SJSA1 (cell line): Measurements from ENCODE around the gene MYL11. TPM values are rescaled to one million over a fixed set of nuclear protein-coding genes. Genes with fewer than 3 reads are reported as not detected.

ENCODE experiments used
- DNase-seq, 2 experiments: peaks; one replicate each; pipeline ENCODE4 v3.0.0-alpha.2; 2015 to 2020; ENCODE audit warnings: low spot score in 2 of 2, low read depth in 1 of 2
- H3K27ac ChIP-seq: fragments of 250-450 bp; sonication (Bioruptor Pico); 2 replicates; pipeline ENCODE4 v1.5.1; 2020; ENCODE audit warnings: mild to moderate bottlenecking, moderate library complexity
- H3K27me3 ChIP-seq: fragments of 250-450 bp; sonication (Bioruptor Pico); replicated peaks from 2 replicates; pipeline ENCODE4 v1.5.1; 2020; ENCODE audit warnings: mild to moderate bottlenecking, moderate library complexity
- H3K36me3 ChIP-seq: fragments of 250-450 bp; sonication (Bioruptor Pico); 2 replicates; pipeline ENCODE4 v1.5.1; 2020; ENCODE audit warnings: mild to moderate bottlenecking
- H3K4me1 ChIP-seq: fragments of 250-450 bp; sonication (Bioruptor Pico); replicated peaks from 2 replicates; pipeline ENCODE4 v1.6.1; 2021; ENCODE audit warnings: mild to moderate bottlenecking
- H3K4me3 ChIP-seq: fragments of 250-450 bp; sonication (Bioruptor Pico); 2 replicates; pipeline ENCODE4 v1.5.1; 2020; ENCODE audit warnings: mild to moderate bottlenecking
- H3K9me3 ChIP-seq: fragments of 250-450 bp; sonication (Bioruptor Pico); replicated peaks from 2 replicates; pipeline ENCODE4 v1.5.1; 2020; ENCODE audit warnings: mild to moderate bottlenecking
- total RNA-seq: library from RNA; depleted of rRNA; stranded (reverse); fragments of >200 nt; shearing (Covaris generic); gene quantifications from 2 replicates; pipeline ENCODE4 v1.2.3, GENCODE V29; 2014

MYL11 gene
- total RNA-seq, 1 experiment from 2014 or later = not detected

GRCh38 chr16:30370456-30371247 is 4.0 kb upstream of the MYL11 start, which contains the start of gene TBC1D10B:
Gene TBC1D10B (minus strand): TSS chr16:30370494. CDS start chr16:30370183, 311 bp downstream.
- H3K27ac ChIP-seq = peak within 1 kb of the TSS; percentile 40
- H3K27me3 ChIP-seq = no peaks in the 10 kb centered on the region
- H3K4me3 ChIP-seq = peak within 1 kb of the TSS; percentile 74
- peak; percentile 99 to 100 for DNase-seq
- no peaks in the 10 kb centered on the region for H3K9me3 ChIP-seq
- peaks cover 25% of the 10 kb centered on the region for H3K4me1 ChIP-seq
- H3K36me3 ChIP-seq = peaks cover 30% of the 10 kb centered on the region

- H3K4me3 ChIP-seq = peak overlapping the region; percentile 29
- peak overlapping the region; percentile 40 for H3K27ac ChIP-seq
- no peak for DNase-seq
- H3K27me3 ChIP-seq = no peaks in the 10 kb centered on the region
- H3K4me1 ChIP-seq = peaks cover 25% of the 10 kb centered on the region
- H3K36me3 ChIP-seq = peaks cover 24% of the 10 kb centered on the region
- no peaks in the 10 kb centered on the region for H3K9me3 ChIP-seq
These were observed 3.3 kb upstream of the MYL11 start for GRCh38 chr16:30371248-30371816.

GRCh38 chr16:30372038-30372712 is 2.4 kb upstream of the MYL11 start:
- no peak overlapping the region for H3K4me3 ChIP-seq
- peaks cover 16% of the 10 kb centered on the region for H3K36me3 ChIP-seq
- no peaks in the 10 kb centered on the region for H3K9me3 ChIP-seq
- no peaks in the 10 kb centered on the region for H3K27me3 ChIP-seq
- DNase-seq = no peak
- peaks cover 30% of the 10 kb centered on the region for H3K4me1 ChIP-seq
- no peak overlapping the region for H3K27ac ChIP-seq

GRCh38 chr16:30372725-30373124 is 1.9 kb upstream of the MYL11 start:
- DNase-seq = no peak
- Histone ChIP-seq H3K4me3 (no peak overlapping the region), H3K36me3 (peaks cover 12% of the 10 kb centered on the region), H3K4me1 (peaks cover 30% of the 10 kb centered on the region), H3K27me3 (no peaks in the 10 kb centered on the region), H3K27ac (no peak overlapping the region), H3K9me3 (no peaks in the 10 kb centered on the region)

- no peak overlapping the region for H3K4me3 ChIP-seq
These were observed 1.3 kb downstream of the MYL11 start for GRCh38 chr16:30375864-30376263.

GRCh38 chr16:30376461-30376902 is 1.9 kb downstream of the MYL11 start:
- Histone ChIP-seq H3K27me3 (no peaks in the 10 kb centered on the region), H3K9me3 (no peaks in the 10 kb centered on the region), H3K27ac (no peak overlapping the region), H3K4me3 (no peak overlapping the region), H3K4me1 (peaks cover 23% of the 10 kb centered on the region), H3K36me3 (0 out of 2 replicates have a peak, but pooled peaks cover 6% of the 10 kb centered on the region)
- no peak for DNase-seq

More at GRCh38 chr16:30375864-30376263, 1.3 kb downstream of the MYL11 start:
- H3K4me1 ChIP-seq = peaks cover 27% of the 10 kb centered on the region
- no peak overlapping the region for H3K27ac ChIP-seq
- no peaks in the 10 kb centered on the region for H3K9me3 ChIP-seq
- no peak for DNase-seq
- 0 out of 2 replicates have a peak, but pooled peaks cover 6% of the 10 kb centered on the region for H3K36me3 ChIP-seq
- no peaks in the 10 kb centered on the region for H3K27me3 ChIP-seq

GRCh38 chr16:30377050-30377811 is 2.6 kb downstream of the MYL11 start:
- Histone ChIP-seq H3K4me1 (peaks cover 22% of the 10 kb centered on the region), H3K36me3 (0 out of 2 replicates have a peak, but pooled peaks cover 6% of the 10 kb centered on the region), H3K9me3 (no peaks in the 10 kb centered on the region), H3K4me3 (peak overlapping the region; percentile 60), H3K27ac (peak overlapping the region; percentile 99), H3K27me3 (no peaks in the 10 kb centered on the region)
- no peak for DNase-seq

- H3K4me1 ChIP-seq = peaks cover 22% of the 10 kb centered on the region
- peak overlapping the region; percentile 99 for H3K27ac ChIP-seq
- no peaks in the 10 kb centered on the region for H3K27me3 ChIP-seq
- no peaks in the 10 kb centered on the region for H3K9me3 ChIP-seq
- H3K36me3 ChIP-seq = 0 out of 2 replicates have a peak, but pooled peaks cover 6% of the 10 kb centered on the region
- H3K4me3 ChIP-seq = peak overlapping the region; percentile 60
- DNase-seq = peak; percentile 87 to 95
These were observed 3.2 kb downstream of the MYL11 start for GRCh38 chr16:30377812-30378235.

- Histone ChIP-seq H3K4me3 (peak overlapping the region; percentile 60), H3K27me3 (no peaks in the 10 kb centered on the region), H3K36me3 (0 out of 2 replicates have a peak, but pooled peaks cover 6% of the 10 kb centered on the region), H3K9me3 (no peaks in the 10 kb centered on the region), H3K4me1 (peaks cover 22% of the 10 kb centered on the region), H3K27ac (peak overlapping the region; percentile 99)
- peak; percentile 96 to 99 for DNase-seq
These were observed 3.9 kb downstream of the MYL11 start for GRCh38 chr16:30378236-30379157.

- Histone ChIP-seq H3K4me1 (peaks cover 22% of the 10 kb centered on the region), H3K27ac (no peak overlapping the region), H3K36me3 (0 out of 2 replicates have a peak, but pooled peaks cover 6% of the 10 kb centered on the region), H3K27me3 (no peaks in the 10 kb centered on the region), H3K4me3 (peak overlapping the region; percentile 60), H3K9me3 (no peaks in the 10 kb centered on the region)
- no peak for DNase-seq
These were observed 4.7 kb downstream of the MYL11 start for GRCh38 chr16:30379158-30379783.

- Histone ChIP-seq H3K4me3 (no peak overlapping the region), H3K27ac (no peak overlapping the region), H3K4me1 (peaks cover 22% of the 10 kb centered on the region), H3K27me3 (no peaks in the 10 kb centered on the region), H3K36me3 (0 out of 2 replicates have a peak, but pooled peaks cover 6% of the 10 kb centered on the region), H3K9me3 (no peaks in the 10 kb centered on the region)
- DNase-seq = no peak
These were observed 5.6 kb downstream of the MYL11 start for GRCh38 chr16:30380072-30380802.
